Omental fat pad (tissue), 4 donors: Measurements from ENCODE around the gene GAST. TPM values are rescaled to one million over a fixed set of nuclear protein-coding genes. Genes with fewer than 3 reads are reported as not detected.
"Not testable (repeated sequence)": the region's sequence is repeated elsewhere in the genome, so short reads cannot be mapped to it uniquely, and the experiment has no call there.

ENCODE experiments used
- ATAC-seq: fragments of 150-250 bp; one replicate; pipeline ENCODE4 v1.9.1; 2016; ENCODE audit warnings: mild to moderate bottlenecking, moderate library complexity; ENCODE audit not compliant: low FRiP score
- DNase-seq: peaks from one replicate; pipeline ENCODE4 v3.0.0-alpha.2; 2019; ENCODE audit warnings: low spot score
- CTCF ChIP-seq, 3 donors: fragments of 450-650 bp; IDR thresholded peaks; one replicate each; pipeline ENCODE4 v1.5.1; 2016 to 2017; ENCODE audit warnings: antibody characterized with exemption in 3 of 3, mild to moderate bottlenecking in 3 of 3, moderate library complexity in 2 of 3
- total RNA-seq, 4 donors: library from RNA; depleted of rRNA; stranded (reverse); fragments of >200 nt; gene quantifications; one replicate each; pipeline ENCODE4 v1.1.0, GENCODE V29; 2016

GAST gene
- total RNA-seq, 4 donors from 2014 or later: not detected

- ATAC-seq (peak; percentile 67), DNase-seq (peak; percentile 67)
- peak in 2 of 3 donors; percentile 48 to 69 for TF ChIP-seq CTCF (IDR thresholded peaks at IDR 0.05)
These were observed 45.3 kb upstream of the GAST start for GRCh38 chr17:41666708-41667279.

GRCh38 chr17:41667280-41668041 lies 44.7 kb upstream of the GAST start:
- ATAC-seq: no peak
- DNase-seq: no peak
- no peak for TF ChIP-seq CTCF (IDR thresholded peaks at IDR 0.05)

- TF ChIP-seq CTCF (IDR thresholded peaks at IDR 0.05): no peak
- ATAC-seq: no peak
- DNase-seq: no peak
These were observed 40.0 kb upstream of the GAST start for GRCh38 chr17:41672153-41672552.

- DNase-seq, ATAC-seq: not testable (repeated sequence)
These were observed 36.7 kb upstream of the GAST start for GRCh38 chr17:41675157-41676057.

GRCh38 chr17:41676058-41676419 lies 36.1 kb upstream of the GAST start:
- no peak for ATAC-seq
- no peak for TF ChIP-seq CTCF (IDR thresholded peaks at IDR 0.05)

GRCh38 chr17:41678411-41678906 lies 33.7 kb upstream of the GAST start:
- no peak for TF ChIP-seq CTCF (IDR thresholded peaks at IDR 0.05)
- DNase-seq (no peak), ATAC-seq (peak; percentile 29)

More at GRCh38 chr17:41676058-41676419, 36.1 kb upstream of the GAST start:
- DNase-seq: no peak
